Cardiac muscle cell (in vitro differentiated cells and primary cell): ENCODE data around the gene INS. TPM values are rescaled to one million over a fixed set of nuclear protein-coding genes. Genes with fewer than 3 reads are reported as not detected.

Source experiments
- DNase-seq, 2 donors: peaks; one replicate each; pipeline versions ENCODE4 v3.0.0 to v3.0.0-alpha.2; 2010 to 2017; ENCODE audit warnings: low read depth in 1 of 2, low spot score in 1 of 2
- H3K27ac ChIP-seq: fragments of 200-600 bp; sonication (generic); 2 replicates; pipeline ENCODE4 v1.5.1; 2016
- H3K27me3 ChIP-seq: fragments of 200-600 bp; sonication (generic); 2 replicates; pipeline ENCODE4 v1.6.0; 2016; ENCODE audit warnings: control low read depth
- H3K36me3 ChIP-seq: fragments of 200-600 bp; sonication (generic); 2 replicates; pipeline ENCODE4 v1.5.1; 2016; ENCODE audit warnings: control low read depth
- H3K4me1 ChIP-seq: fragments of 200-600 bp; sonication (generic); 2 replicates; pipeline ENCODE4 v1.8.1; 2017; ENCODE audit warnings: low read depth, mild to moderate bottlenecking, mixed run types
- H3K4me3 ChIP-seq: fragments of 200-600 bp; sonication (generic); 2 replicates; pipeline ENCODE4 v1.5.1; 2016; ENCODE audit warnings: mild to moderate bottlenecking
- H3K9me3 ChIP-seq: fragments of 200-600 bp; sonication (generic); 2 replicates; pipeline ENCODE4 v1.5.1; 2017; ENCODE audit warnings: low read depth, mild to moderate bottlenecking, control low read depth
- polyA plus RNA-seq: library from polyadenylated mRNA; unstranded; fragments of >200 nt; fragmentation: Nextera tagmentation; extraction: Ambion mirVana; gene quantifications from 2 replicates; pipeline ENCODE4 v1.2.1, GENCODE V29; 2016
- total RNA-seq: library from RNA; depleted of rRNA; stranded (reverse); fragments of >200 nt; gene quantifications from 2 replicates; pipeline ENCODE4 v1.2.3, GENCODE V29; 2016
- TF ChIP-seq, protein P1 (sequence below): IDR thresholded peaks from 2 replicates; pipeline ENCODE4 v1.5.1; 2012; ENCODE audit warnings: low read depth, mild to moderate bottlenecking, low read length

Gene INS
- total and polyA plus RNA-seq, 2 experiments from 2014 or later = not detected

GRCh38 chr11:2200536-2200935, 39.5 kb upstream of the INS start:
- no peaks in the 10 kb centered on the region for H3K27me3 ChIP-seq
- H3K36me3 ChIP-seq = no peaks in the 10 kb centered on the region
- no peaks in the 10 kb centered on the region for H3K4me1 ChIP-seq
- H3K27ac ChIP-seq = no peak overlapping the region
- no peaks in the 10 kb centered on the region for H3K9me3 ChIP-seq
- H3K4me3 ChIP-seq = no peak overlapping the region
- DNase-seq = no peak
- TF ChIP-seq, protein P1, sequence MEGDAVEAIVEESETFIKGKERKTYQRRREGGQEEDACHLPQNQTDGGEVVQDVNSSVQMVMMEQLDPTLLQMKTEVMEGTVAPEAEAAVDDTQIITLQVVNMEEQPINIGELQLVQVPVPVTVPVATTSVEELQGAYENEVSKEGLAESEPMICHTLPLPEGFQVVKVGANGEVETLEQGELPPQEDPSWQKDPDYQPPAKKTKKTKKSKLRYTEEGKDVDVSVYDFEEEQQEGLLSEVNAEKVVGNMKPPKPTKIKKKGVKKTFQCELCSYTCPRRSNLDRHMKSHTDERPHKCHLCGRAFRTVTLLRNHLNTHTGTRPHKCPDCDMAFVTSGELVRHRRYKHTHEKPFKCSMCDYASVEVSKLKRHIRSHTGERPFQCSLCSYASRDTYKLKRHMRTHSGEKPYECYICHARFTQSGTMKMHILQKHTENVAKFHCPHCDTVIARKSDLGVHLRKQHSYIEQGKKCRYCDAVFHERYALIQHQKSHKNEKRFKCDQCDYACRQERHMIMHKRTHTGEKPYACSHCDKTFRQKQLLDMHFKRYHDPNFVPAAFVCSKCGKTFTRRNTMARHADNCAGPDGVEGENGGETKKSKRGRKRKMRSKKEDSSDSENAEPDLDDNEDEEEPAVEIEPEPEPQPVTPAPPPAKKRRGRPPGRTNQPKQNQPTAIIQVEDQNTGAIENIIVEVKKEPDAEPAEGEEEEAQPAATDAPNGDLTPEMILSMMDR = no peak

GRCh38 chr11:2199466-2200341, 38.7 kb upstream of the INS start:
- Histone ChIP-seq H3K9me3 (no peaks in the 10 kb centered on the region), H3K27ac (no peak overlapping the region), H3K4me1 (no peaks in the 10 kb centered on the region), H3K36me3 (no peaks in the 10 kb centered on the region), H3K4me3 (no peak overlapping the region), H3K27me3 (no peaks in the 10 kb centered on the region)
- TF ChIP-seq, protein P1 = no peak
- DNase-seq = no peak

GRCh38 chr11:2198621-2199365, 37.8 kb upstream of the INS start:
- DNase-seq = no peak
- no peak overlapping the region for H3K4me3 ChIP-seq
- H3K9me3 ChIP-seq = no peaks in the 10 kb centered on the region
- no peak overlapping the region for H3K27ac ChIP-seq
- TF ChIP-seq, protein P1 = no peak
- H3K27me3 ChIP-seq = no peaks in the 10 kb centered on the region
- no peaks in the 10 kb centered on the region for H3K4me1 ChIP-seq
- no peaks in the 10 kb centered on the region for H3K36me3 ChIP-seq

- H3K27ac ChIP-seq = no peak overlapping the region
- no peaks in the 10 kb centered on the region for H3K9me3 ChIP-seq
- no peak for DNase-seq
- no peak overlapping the region for H3K4me3 ChIP-seq
- H3K4me1 ChIP-seq = peaks cover 4% of the 10 kb centered on the region
- TF ChIP-seq, protein P1 = no peak
- no peaks in the 10 kb centered on the region for H3K36me3 ChIP-seq
- no peaks in the 10 kb centered on the region for H3K27me3 ChIP-seq
Measured at GRCh38 chr11:2197771-2198520, 36.9 kb upstream of the INS start.

- no peak overlapping the region for H3K27ac ChIP-seq
- no peaks in the 10 kb centered on the region for H3K9me3 ChIP-seq
- no peaks in the 10 kb centered on the region for H3K27me3 ChIP-seq
- H3K4me3 ChIP-seq = no peak overlapping the region
- H3K4me1 ChIP-seq = peaks cover 4% of the 10 kb centered on the region
- no peaks in the 10 kb centered on the region for H3K36me3 ChIP-seq
- TF ChIP-seq, protein P1 = peak; percentile 86
- DNase-seq = peak; percentile 73 to 90
Measured at GRCh38 chr11:2196970-2197770, 36.2 kb upstream of the INS start.
